T-helper 22 cell (primary cell): ENCODE results near the gene NR1H4.
"Not testable (repeated sequence)": the region's sequence is repeated elsewhere in the genome, so short reads cannot be mapped to it uniquely, and the experiment has no call there.

Experiments used
- DNase-seq: peaks from one replicate; pipeline ENCODE4 v3.0.0-alpha.2; 2020; ENCODE audit warnings: low read depth

NR1H4 gene

GRCh38 chr12:100473716-100474150, at the start of gene NR1H4:
Gene NR1H4 (plus strand): TSS chr12:100473866. CDS start chr12:100493324, 19,458 bp downstream.
- no peak for DNase-seq

GRCh38 chr12:100426145-100426544, 47.5 kb upstream of the NR1H4 start:
- DNase-seq: no peak

GRCh38 chr12:100427078-100427477, 46.6 kb upstream of the NR1H4 start:
- DNase-seq: no peak

- not testable (repeated sequence) for DNase-seq
These were observed 43.4 kb upstream of the NR1H4 start for GRCh38 chr12:100430251-100430650.

GRCh38 chr12:100433701-100434100, 40.0 kb upstream of the NR1H4 start:
- DNase-seq: no peak

- DNase-seq: no peak
These were observed 39.5 kb upstream of the NR1H4 start for GRCh38 chr12:100434177-100434576.

GRCh38 chr12:100435957-100436356, 37.7 kb upstream of the NR1H4 start:
- no peak for DNase-seq

GRCh38 chr12:100437038-100437841, 36.4 kb upstream of the NR1H4 start:
- DNase-seq: no peak

GRCh38 chr12:100439797-100440196, 33.9 kb upstream of the NR1H4 start:
- no peak for DNase-seq

GRCh38 chr12:100442403-100442802, 31.3 kb upstream of the NR1H4 start:
- no peak for DNase-seq

- no peak for DNase-seq
These were observed 30.2 kb upstream of the NR1H4 start for GRCh38 chr12:100443434-100443833.

- no peak for DNase-seq
These were observed 28.6 kb upstream of the NR1H4 start for GRCh38 chr12:100445081-100445481.

- no peak for DNase-seq
These were observed 26.3 kb upstream of the NR1H4 start for GRCh38 chr12:100447381-100447780.

GRCh38 chr12:100448656-100449055, 25.0 kb upstream of the NR1H4 start:
- DNase-seq: no peak

GRCh38 chr12:100450735-100451134, 22.9 kb upstream of the NR1H4 start:
- no peak for DNase-seq

- no peak for DNase-seq
These were observed 19.7 kb upstream of the NR1H4 start for GRCh38 chr12:100453951-100454350.

GRCh38 chr12:100455896-100456295, 17.8 kb upstream of the NR1H4 start:
- no peak for DNase-seq

- no peak for DNase-seq
These were observed 15.5 kb upstream of the NR1H4 start for GRCh38 chr12:100458191-100458590.

GRCh38 chr12:100460702-100461101, 13.0 kb upstream of the NR1H4 start:
- no peak for DNase-seq

- no peak for DNase-seq
These were observed 12.2 kb upstream of the NR1H4 start for GRCh38 chr12:100461330-100461973.

- no peak for DNase-seq
These were observed 10.0 kb upstream of the NR1H4 start for GRCh38 chr12:100463661-100464060.

- DNase-seq: no peak
These were observed 9.1 kb upstream of the NR1H4 start for GRCh38 chr12:100464529-100464928.

- no peak for DNase-seq
These were observed 5.5 kb upstream of the NR1H4 start for GRCh38 chr12:100468126-100468525.

- DNase-seq: no peak
These were observed 1.3 kb upstream of the NR1H4 start for GRCh38 chr12:100472325-100472724.
